GM11168 (cell line): ENCODE measurements around the gene NME3.

ENCODE experiments used
- in situ Hi-C: fragments of 300-500 bp; cut with MboI; formaldehyde crosslinking; loops from one replicate; pipeline ENCODE4 v1.12.0; 2022; ENCODE audit warnings: low sequenced_read_pairs; ENCODE audit not compliant: unreplicated experiment

The NME3 gene

GRCh38 chr16:1794221-1794871 lies 23.0 kb upstream of the NME3 start:
- in situ Hi-C loops = no loop called here

GRCh38 chr16:1793578-1794220 lies 22.4 kb upstream of the NME3 start, which contains the start of gene IGFALS:
Gene IGFALS, minus strand, starts transcription at chr16:1793705. Its CDS starts 53 bp downstream, at chr16:1793652.
- in situ Hi-C loops = no loop called here

GRCh38 chr16:1792836-1793577 lies 21.7 kb upstream of the NME3 start:
- in situ Hi-C loops = no loop called here

GRCh38 chr16:1791943-1792812 lies 20.8 kb upstream of the NME3 start:
- in situ Hi-C loops = no loop called here

- in situ Hi-C loops = no loop called here
These were observed 20.1 kb upstream of the NME3 start for GRCh38 chr16:1791256-1791942.

- in situ Hi-C loops = no loop called here
These were observed 19.4 kb upstream of the NME3 start for GRCh38 chr16:1790611-1791255.

- in situ Hi-C loops = no loop called here
These were observed 18.9 kb upstream of the NME3 start for GRCh38 chr16:1790261-1790610.

GRCh38 chr16:1789643-1790045 lies 18.3 kb upstream of the NME3 start:
- in situ Hi-C loops = no loop called here

- in situ Hi-C loops = no loop called here
These were observed 17.4 kb upstream of the NME3 start for GRCh38 chr16:1788708-1789100.

GRCh38 chr16:1788095-1788707 lies 16.9 kb upstream of the NME3 start:
- in situ Hi-C loops = no loop called here

GRCh38 chr16:1787322-1788094 lies 16.2 kb upstream of the NME3 start:
- in situ Hi-C loops = no loop called here

GRCh38 chr16:1787056-1787321 lies 15.6 kb upstream of the NME3 start:
- in situ Hi-C loops = no loop called here

GRCh38 chr16:1786242-1787055 lies 15.1 kb upstream of the NME3 start:
- in situ Hi-C loops = no loop called here

GRCh38 chr16:1785846-1786170 lies 14.5 kb upstream of the NME3 start:
- in situ Hi-C loops = no loop called here

GRCh38 chr16:1784977-1785845 lies 13.9 kb upstream of the NME3 start:
- in situ Hi-C loops = no loop called here

GRCh38 chr16:1782408-1783264 lies 11.3 kb upstream of the NME3 start, which contains the start of the genes NUBP2 and SPSB3:
Gene NUBP2, plus strand, starts transcription at chr16:1782960. Its CDS starts 61 bp downstream, at chr16:1783021.
Gene SPSB3, minus strand, starts transcription at chr16:1782571. Its CDS starts 1,088 bp downstream, at chr16:1781483.
- in situ Hi-C loops = no loop called here
